Measurements from ENCODE around the gene KCNIP3.
"Not testable (repeated sequence)": the region's sequence is repeated elsewhere in the genome, so short reads cannot be mapped to it uniquely, and the experiment has no call there.

The KCNIP3 gene

GRCh38 chr2:95350774-95351597, 53.8 kb downstream of the KCNIP3 start:
- H3K4me3 ChIP-seq (ENCODE audit: low read length), result no peak overlapping the region
- H3K4me1 ChIP-seq (ENCODE audit: control insufficient read depth, insufficient read depth, low read length), result no peaks in the 10 kb centered on the region
- no peak overlapping the region for H3K9ac ChIP-seq (ENCODE audit: low read length)
- H3K9me3 ChIP-seq (ENCODE audit: control insufficient read depth, low read length), result no peaks in the 10 kb centered on the region
- no peaks in the 10 kb centered on the region for H3K36me3 ChIP-seq (ENCODE audit: control insufficient read depth, insufficient read depth, low read length)
- peaks cover 29% of the 10 kb centered on the region for H3K27me3 ChIP-seq (ENCODE audit: control insufficient read depth, insufficient read depth, low read length)

DNA sequence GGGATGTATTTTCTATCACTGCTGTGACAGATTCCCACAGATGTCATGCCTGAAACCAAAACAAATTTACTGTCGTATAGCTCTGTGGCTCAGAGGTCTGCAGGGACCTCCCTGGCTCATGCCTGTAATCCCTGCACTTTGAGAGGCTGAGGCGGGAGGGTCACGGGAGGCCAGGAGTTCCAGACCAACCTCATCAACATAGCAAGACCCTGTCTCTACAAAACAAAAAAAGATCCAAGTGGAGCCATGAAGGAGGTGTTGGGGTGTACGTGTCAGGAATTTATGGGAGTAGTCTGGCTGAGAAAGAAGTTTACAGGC, 54.4 kb downstream of the KCNIP3 start:
- H3K36me3 ChIP-seq (ENCODE audit: control insufficient read depth, insufficient read depth, low read length), result no peaks in the 10 kb centered on the region
- H3K9me3 ChIP-seq (ENCODE audit: control insufficient read depth, low read length), result no peaks in the 10 kb centered on the region
- no peak overlapping the region for H3K9ac ChIP-seq (ENCODE audit: low read length)
- no peaks in the 10 kb centered on the region for H3K4me1 ChIP-seq (ENCODE audit: control insufficient read depth, insufficient read depth, low read length)
- H3K27me3 ChIP-seq (ENCODE audit: control insufficient read depth, insufficient read depth, low read length), result peaks cover 29% of the 10 kb centered on the region
- no peak overlapping the region for H3K4me3 ChIP-seq (ENCODE audit: low read length)

GRCh38 chr2:95352310-95353054, 55.3 kb downstream of the KCNIP3 start:
- Histone ChIP-seq H3K9ac (ENCODE audit: low read length) (no peak overlapping the region), H3K4me3 (ENCODE audit: low read length) (no peak overlapping the region), H3K4me1 (ENCODE audit: control insufficient read depth, insufficient read depth, low read length) (no peaks in the 10 kb centered on the region), H3K36me3 (ENCODE audit: control insufficient read depth, insufficient read depth, low read length) (no peaks in the 10 kb centered on the region), H3K9me3 (ENCODE audit: control insufficient read depth, low read length) (no peaks in the 10 kb centered on the region), H3K27me3 (ENCODE audit: control insufficient read depth, insufficient read depth, low read length) (peaks cover 21% of the 10 kb centered on the region)

- Histone ChIP-seq H3K36me3 (ENCODE audit: control insufficient read depth, insufficient read depth, low read length) (no peaks in the 10 kb centered on the region), H3K4me3 (ENCODE audit: low read length) (no peak overlapping the region), H3K4me1 (ENCODE audit: control insufficient read depth, insufficient read depth, low read length) (no peaks in the 10 kb centered on the region), H3K27me3 (ENCODE audit: control insufficient read depth, insufficient read depth, low read length) (peaks cover 15% of the 10 kb centered on the region), H3K9me3 (ENCODE audit: control insufficient read depth, low read length) (no peaks in the 10 kb centered on the region), H3K9ac (ENCODE audit: low read length) (no peak overlapping the region)
Measured at GRCh38 chr2:95353055-95353575, 56.0 kb downstream of the KCNIP3 start.

GRCh38 chr2:95353613-95354468, 56.7 kb downstream of the KCNIP3 start:
- Histone ChIP-seq H3K9ac (ENCODE audit: low read length) (no peak overlapping the region), H3K4me1 (ENCODE audit: control insufficient read depth, insufficient read depth, low read length) (no peaks in the 10 kb centered on the region), H3K4me3 (ENCODE audit: low read length) (no peak overlapping the region), H3K27me3 (ENCODE audit: control insufficient read depth, insufficient read depth, low read length) (peaks cover 8% of the 10 kb centered on the region), H3K36me3 (ENCODE audit: control insufficient read depth, insufficient read depth, low read length) (no peaks in the 10 kb centered on the region), H3K9me3 (ENCODE audit: control insufficient read depth, low read length) (no peaks in the 10 kb centered on the region)

- no peaks in the 10 kb centered on the region for H3K36me3 ChIP-seq (ENCODE audit: control insufficient read depth, insufficient read depth, low read length)
- H3K4me3 ChIP-seq (ENCODE audit: low read length), result no peak overlapping the region
- no peaks in the 10 kb centered on the region for H3K4me1 ChIP-seq (ENCODE audit: control insufficient read depth, insufficient read depth, low read length)
- peaks cover 2% of the 10 kb centered on the region for H3K27me3 ChIP-seq (ENCODE audit: control insufficient read depth, insufficient read depth, low read length)
- no peak overlapping the region for H3K9ac ChIP-seq (ENCODE audit: low read length)
- no peaks in the 10 kb centered on the region for H3K9me3 ChIP-seq (ENCODE audit: control insufficient read depth, low read length)
Measured at GRCh38 chr2:95354469-95354901, 57.3 kb downstream of the KCNIP3 start.

- Histone ChIP-seq H3K36me3 (ENCODE audit: control insufficient read depth, insufficient read depth, low read length) (no peaks in the 10 kb centered on the region), H3K9ac (ENCODE audit: low read length) (no peak overlapping the region), H3K27me3 (ENCODE audit: control insufficient read depth, insufficient read depth, low read length) (no peaks in the 10 kb centered on the region), H3K4me1 (ENCODE audit: control insufficient read depth, insufficient read depth, low read length) (no peaks in the 10 kb centered on the region), H3K4me3 (ENCODE audit: low read length) (no peak overlapping the region), H3K9me3 (ENCODE audit: control insufficient read depth, low read length) (no peaks in the 10 kb centered on the region)
Measured at GRCh38 chr2:95354925-95355324, 57.8 kb downstream of the KCNIP3 start.

DNA sequence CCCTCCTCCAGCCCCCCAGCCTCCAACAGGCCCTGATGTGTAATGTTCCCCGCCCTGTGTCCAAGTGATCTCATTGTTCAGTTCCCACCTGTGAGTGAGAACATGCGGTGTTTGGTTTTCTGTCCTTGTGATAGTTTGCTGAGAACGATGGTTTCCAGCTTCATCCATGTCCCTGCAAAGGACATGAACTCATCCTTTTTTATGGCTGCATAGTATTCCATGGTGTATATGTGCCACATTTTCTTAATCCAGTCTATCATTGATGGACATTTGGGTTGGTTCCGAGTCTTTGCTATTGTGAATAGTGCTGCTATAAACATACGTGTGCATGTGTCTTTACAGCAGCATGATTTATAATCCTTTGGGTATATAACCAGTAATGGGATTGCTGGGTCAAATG, 58.3 kb downstream of the KCNIP3 start:
- H3K4me1 ChIP-seq (ENCODE audit: control insufficient read depth, insufficient read depth, low read length); H3K4me3 ChIP-seq (ENCODE audit: low read length); H3K9me3 ChIP-seq (ENCODE audit: control insufficient read depth, low read length); H3K9ac ChIP-seq (ENCODE audit: low read length); H3K27me3 ChIP-seq (ENCODE audit: control insufficient read depth, insufficient read depth, low read length); H3K36me3 ChIP-seq (ENCODE audit: control insufficient read depth, insufficient read depth, low read length): not testable (repeated sequence)

DNA sequence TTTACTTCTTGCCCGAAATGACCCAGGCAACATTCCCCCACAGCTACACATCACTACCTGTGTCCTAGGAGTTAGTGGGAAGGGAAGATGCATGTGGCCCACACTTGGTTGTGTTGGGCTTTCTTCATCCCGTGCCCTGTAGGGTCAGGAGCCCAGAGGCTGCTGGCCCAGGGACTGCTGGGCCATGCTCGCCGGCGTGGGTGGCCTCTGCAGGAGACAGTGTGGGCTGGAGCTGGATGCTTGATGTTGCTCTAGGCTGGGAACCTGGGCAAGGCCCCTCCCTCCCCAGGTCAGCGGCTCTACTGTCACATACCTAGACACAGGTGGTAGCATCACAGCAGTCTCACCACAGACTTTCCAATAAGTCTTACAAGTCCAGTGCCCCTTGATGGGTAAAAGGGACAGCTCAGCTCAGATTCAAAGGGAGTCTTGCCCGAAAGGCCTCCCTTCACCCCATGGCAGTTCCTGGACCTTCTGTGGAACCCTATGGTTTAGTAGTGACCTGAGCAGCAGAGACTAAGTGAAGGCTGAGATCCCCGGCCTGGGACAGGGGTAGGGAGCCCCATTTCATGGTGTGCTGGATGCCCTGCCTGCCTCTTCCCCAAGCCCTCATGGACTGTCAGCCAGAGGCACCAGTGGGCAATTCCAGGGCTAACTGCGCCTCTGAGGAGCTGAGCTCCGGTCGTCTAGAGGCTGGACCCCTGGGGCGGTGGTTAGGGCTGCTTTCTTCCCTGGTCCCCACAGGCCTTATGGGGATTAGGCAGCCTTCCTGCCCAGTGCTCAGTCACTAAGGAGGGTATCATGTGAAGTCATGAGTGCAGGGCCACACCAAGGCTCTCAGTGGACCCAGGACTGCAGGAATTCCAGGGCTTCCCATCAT, 59.9 kb downstream of the KCNIP3 start:
- Histone ChIP-seq H3K36me3 (ENCODE audit: control insufficient read depth, insufficient read depth, low read length) (no peaks in the 10 kb centered on the region), H3K9ac (ENCODE audit: low read length) (no peak overlapping the region), H3K9me3 (ENCODE audit: control insufficient read depth, low read length) (no peaks in the 10 kb centered on the region), H3K4me1 (ENCODE audit: control insufficient read depth, insufficient read depth, low read length) (no peaks in the 10 kb centered on the region), H3K4me3 (ENCODE audit: low read length) (no peak overlapping the region), H3K27me3 (ENCODE audit: control insufficient read depth, insufficient read depth, low read length) (no peaks in the 10 kb centered on the region)

DNA sequence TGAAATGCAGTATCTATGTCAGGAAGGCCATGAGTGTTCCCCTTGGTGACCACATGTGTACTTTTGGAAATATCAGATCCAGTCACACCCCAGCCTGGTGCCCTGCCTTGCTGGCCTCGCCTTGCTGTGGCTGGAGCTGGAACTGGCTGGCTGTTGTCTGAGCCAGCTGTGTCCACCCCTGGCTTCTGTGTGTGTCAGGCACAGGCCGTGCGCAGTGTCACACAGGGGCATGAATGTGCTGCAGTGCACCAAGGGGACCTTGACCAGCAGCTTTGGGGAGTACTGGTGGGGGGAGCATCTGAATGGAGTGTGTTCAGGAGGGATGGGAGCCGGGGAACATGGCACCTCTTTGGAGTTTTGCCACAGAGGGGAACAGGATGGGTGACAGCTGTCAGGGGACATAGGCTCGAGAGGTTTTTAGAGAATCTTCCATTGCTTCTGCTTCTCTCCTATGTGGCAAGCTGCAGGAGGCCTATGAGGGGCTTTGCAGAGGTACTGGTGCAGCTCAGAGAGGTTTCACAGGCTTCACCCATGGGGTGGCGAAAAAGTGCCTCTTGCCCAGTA, 60.7 kb downstream of the KCNIP3 start:
- Histone ChIP-seq H3K36me3 (ENCODE audit: control insufficient read depth, insufficient read depth, low read length) (no peaks in the 10 kb centered on the region), H3K9me3 (ENCODE audit: control insufficient read depth, low read length) (no peaks in the 10 kb centered on the region), H3K9ac (ENCODE audit: low read length) (no peak overlapping the region)

GRCh38 chr2:95359031-95359430, 61.9 kb downstream of the KCNIP3 start:
- Histone ChIP-seq H3K9me3 (ENCODE audit: control insufficient read depth, low read length) (no peaks in the 10 kb centered on the region), H3K9ac (ENCODE audit: low read length) (no peak overlapping the region), H3K4me3 (ENCODE audit: low read length) (no peak overlapping the region), H3K36me3 (ENCODE audit: control insufficient read depth, insufficient read depth, low read length) (no peaks in the 10 kb centered on the region), H3K4me1 (ENCODE audit: control insufficient read depth, insufficient read depth, low read length) (no peaks in the 10 kb centered on the region), H3K27me3 (ENCODE audit: control insufficient read depth, insufficient read depth, low read length) (no peaks in the 10 kb centered on the region)

More for the DNA sequence above, 60.7 kb downstream of the KCNIP3 start:
- Histone ChIP-seq H3K27me3 (ENCODE audit: control insufficient read depth, insufficient read depth, low read length) (no peaks in the 10 kb centered on the region), H3K4me3 (ENCODE audit: low read length) (no peak overlapping the region), H3K4me1 (ENCODE audit: control insufficient read depth, insufficient read depth, low read length) (no peaks in the 10 kb centered on the region)

All from mucosa of stomach (tissue), 1 donor.